Activated CD4-positive, alpha-beta T cell treated with anti-CD3 and anti-CD28 coated beads, Interleukin-2, amount 10 ng/mL, durations not matched to agents 7 days and 5 days (primary cell): ENCODE results near the gene TPM1. TPM values are rescaled to one million over a fixed set of nuclear protein-coding genes. Genes with fewer than 3 reads are reported as not detected.
"Not testable (repeated sequence)": the region's sequence is repeated elsewhere in the genome, so short reads cannot be mapped to it uniquely, and the experiment has no call there.

Source experiments
- CTCF ChIA-PET: fragments of 350-600 bp; sonication (Branson Sonifier 250); formaldehyde crosslinking; loops from one replicate; lab custom pipeline; 2021; ENCODE audit warnings: antibody characterized with exemption; lab: Charles Lee
- POLR2A ChIA-PET: fragments of 350-600 bp; sonication (Branson Sonifier 250); formaldehyde crosslinking; loops from one replicate; lab custom pipeline; 2021; ENCODE audit warnings: antibody characterized with exemption; lab: Charles Lee
- DNase-seq: peaks from one replicate; pipeline ENCODE4 v3.0.0-alpha.2; 2020
- H3K27ac Mint-ChIP-seq: one replicate; pipeline ENCODE4 v1.8.0; 2021; ENCODE audit warnings: mild to moderate bottlenecking, moderate library complexity, mixed read lengths
- H3K27me3 Mint-ChIP-seq: one replicate; pipeline ENCODE4 v1.8.0; 2021; ENCODE audit warnings: mixed read lengths
- H3K36me3 Mint-ChIP-seq: one replicate; pipeline ENCODE4 v1.8.0; 2021; ENCODE audit warnings: low read depth, mixed read lengths
- H3K4me1 Mint-ChIP-seq: one replicate; pipeline ENCODE4 v1.8.0; 2021; ENCODE audit warnings: mixed read lengths
- H3K4me3 Mint-ChIP-seq: one replicate; pipeline ENCODE4 v1.8.0; 2021; ENCODE audit warnings: mild to moderate bottlenecking, moderate library complexity, mixed read lengths
- H3K9me3 Mint-ChIP-seq: one replicate; pipeline ENCODE4 v1.8.0; 2021; ENCODE audit warnings: mixed read lengths
- total RNA-seq, 2 experiments: library from RNA; stranded (reverse); gene quantifications; one replicate each; pipeline ENCODE4 v1.2.3, GENCODE V29; 2021

The TPM1 gene
- total RNA-seq, 2 experiments from 2014 or later, result 4.0 to 4.5 TPM

DNA sequence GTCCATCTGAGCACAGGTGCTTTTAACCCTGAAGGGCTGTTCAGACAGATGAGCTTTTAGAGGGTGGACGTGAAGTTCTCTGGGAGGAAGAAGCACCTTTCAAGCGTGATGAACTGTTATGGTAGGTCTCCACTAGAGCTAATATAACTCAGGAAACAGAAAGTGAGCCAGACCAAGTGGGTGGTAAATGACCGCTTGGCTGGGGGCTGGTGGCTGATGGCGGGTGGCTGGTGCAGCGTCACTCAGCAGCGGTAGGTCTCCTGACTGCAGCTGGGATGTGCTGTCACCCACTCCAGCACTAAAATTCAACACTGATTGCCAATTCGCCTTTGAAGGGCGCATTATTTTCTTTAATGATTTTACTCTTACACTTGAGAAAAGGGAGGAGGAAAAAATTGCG is 47.9 kb downstream of the TPM1 start:
- ChIA-PET CTCF (no interaction called here), POLR2A (no interaction called here)
- no peak overlapping the region for H3K27ac Mint-ChIP-seq
- no peaks in the 10 kb centered on the region for H3K9me3 Mint-ChIP-seq
- no peak for DNase-seq
- no peaks in the 10 kb centered on the region for H3K36me3 Mint-ChIP-seq
- H3K4me3 Mint-ChIP-seq, result no peak overlapping the region
- no peaks in the 10 kb centered on the region for H3K4me1 Mint-ChIP-seq
- peaks cover 2% of the 10 kb centered on the region for H3K27me3 Mint-ChIP-seq

- H3K36me3 Mint-ChIP-seq, result no peaks in the 10 kb centered on the region
- H3K4me3 Mint-ChIP-seq, result no peak overlapping the region
- no peaks in the 10 kb centered on the region for H3K9me3 Mint-ChIP-seq
- ChIA-PET CTCF (interaction anchor here (1.3 kb wide), 1 partner anchor 10 kb away, joined by 3 read pairs; no protein-coding TSS in a partner anchor), POLR2A (no interaction called here)
- no peak for DNase-seq
- H3K27ac Mint-ChIP-seq, result no peak overlapping the region
- no peaks in the 10 kb centered on the region for H3K4me1 Mint-ChIP-seq
- H3K27me3 Mint-ChIP-seq, result peaks cover 2% of the 10 kb centered on the region
These were observed 48.3 kb downstream of the TPM1 start for GRCh38 chr15:63090887-63091286.

- Mint-ChIP-seq H3K4me1 (peaks cover under 1% of the 10 kb centered on the region), H3K36me3 (no peaks in the 10 kb centered on the region), H3K9me3 (no peaks in the 10 kb centered on the region), H3K4me3 (no peak overlapping the region), H3K27me3 (peaks cover 2% of the 10 kb centered on the region), H3K27ac (no peak overlapping the region)
- DNase-seq, result no peak
- ChIA-PET CTCF (interaction anchor here (0.9 to 1.7 kb wide), 3 partner anchors 11 to 272 kb away, joined by 3 to 6 read pairs (median 3); no protein-coding TSS in a partner anchor), POLR2A (no interaction called here)
These were observed 49.3 kb downstream of the TPM1 start for GRCh38 chr15:63091679-63092446.

- POLR2A ChIA-PET, result no interaction called here
- Mint-ChIP-seq H3K4me3 (no peak overlapping the region), H3K4me1 (peaks cover 5% of the 10 kb centered on the region), H3K27me3 (peaks cover 2% of the 10 kb centered on the region), H3K27ac (no peak overlapping the region), H3K36me3 (no peaks in the 10 kb centered on the region), H3K9me3 (no peaks in the 10 kb centered on the region)
- CTCF ChIA-PET, result interaction anchor here (0.8 to 1.7 kb wide), 5 partner anchors 9 to 48 kb away, joined by 3 to 16 read pairs (median 3); no protein-coding TSS in a partner anchor
- DNase-seq, result peak; percentile 78
These were observed 51.1 kb downstream of the TPM1 start for GRCh38 chr15:63093486-63094205.

- CTCF ChIA-PET, result interaction anchor here (0.8 to 1.7 kb wide), 5 partner anchors 10 to 49 kb away, joined by 3 to 16 read pairs (median 3); no protein-coding TSS in a partner anchor
- peaks cover 2% of the 10 kb centered on the region for H3K27me3 Mint-ChIP-seq
- H3K27ac Mint-ChIP-seq, result no peak overlapping the region
- no peak for DNase-seq
- no peak overlapping the region for H3K4me3 Mint-ChIP-seq
- POLR2A ChIA-PET, result no interaction called here
- H3K4me1 Mint-ChIP-seq, result peaks cover 5% of the 10 kb centered on the region
- no peaks in the 10 kb centered on the region for H3K36me3 Mint-ChIP-seq
- no peaks in the 10 kb centered on the region for H3K9me3 Mint-ChIP-seq
These were observed 52.0 kb downstream of the TPM1 start for GRCh38 chr15:63094495-63094931.

- H3K27ac Mint-ChIP-seq, result no peak overlapping the region
- H3K4me3 Mint-ChIP-seq, result no peak overlapping the region
- no peak for DNase-seq
- H3K27me3 Mint-ChIP-seq, result peaks cover 2% of the 10 kb centered on the region
- ChIA-PET CTCF (interaction anchor here (1.0 kb wide), 1 partner anchor 48 kb away, joined by 3 read pairs; no protein-coding TSS in a partner anchor), POLR2A (no interaction called here)
- peaks cover 5% of the 10 kb centered on the region for H3K4me1 Mint-ChIP-seq
- no peaks in the 10 kb centered on the region for H3K9me3 Mint-ChIP-seq
- no peaks in the 10 kb centered on the region for H3K36me3 Mint-ChIP-seq
These were observed 53.6 kb downstream of the TPM1 start for GRCh38 chr15:63096178-63096577.

DNA sequence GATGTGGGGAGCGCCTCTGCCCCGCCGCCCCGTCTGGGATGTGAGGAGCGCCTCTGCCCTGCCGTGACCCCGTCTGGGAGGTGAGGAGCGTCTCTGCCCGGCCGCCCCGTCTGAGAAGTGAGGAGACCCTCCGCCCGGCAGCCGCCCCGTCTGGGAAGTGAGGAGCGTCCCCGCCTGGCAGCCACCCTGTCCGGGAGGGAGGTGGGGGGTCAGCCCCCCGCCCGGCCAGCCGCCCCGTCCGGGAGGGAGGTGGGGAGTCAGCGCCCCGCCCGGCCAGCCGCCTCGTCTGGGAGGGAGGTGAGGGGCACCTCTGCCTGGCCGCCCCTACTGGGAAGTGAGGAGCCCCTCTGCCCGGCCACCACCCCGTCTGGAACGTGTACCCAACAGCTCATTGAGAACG is 56.4 kb downstream of the TPM1 start:
- H3K4me3 Mint-ChIP-seq, DNase-seq, H3K9me3 Mint-ChIP-seq, H3K27me3 Mint-ChIP-seq, H3K27ac Mint-ChIP-seq, CTCF ChIA-PET, H3K36me3 Mint-ChIP-seq, H3K4me1 Mint-ChIP-seq, POLR2A ChIA-PET: not testable (repeated sequence)

GRCh38 chr15:63099581-63099980 is 57.0 kb downstream of the TPM1 start:
- H3K9me3 Mint-ChIP-seq, H3K4me3 Mint-ChIP-seq, H3K4me1 Mint-ChIP-seq, H3K27ac Mint-ChIP-seq, POLR2A ChIA-PET, DNase-seq, H3K27me3 Mint-ChIP-seq, H3K36me3 Mint-ChIP-seq: not testable (repeated sequence)
- CTCF ChIA-PET, result interaction anchor here (0.6 kb wide), 1 partner anchor 42 kb away, joined by 4 read pairs; no protein-coding TSS in a partner anchor

DNA sequence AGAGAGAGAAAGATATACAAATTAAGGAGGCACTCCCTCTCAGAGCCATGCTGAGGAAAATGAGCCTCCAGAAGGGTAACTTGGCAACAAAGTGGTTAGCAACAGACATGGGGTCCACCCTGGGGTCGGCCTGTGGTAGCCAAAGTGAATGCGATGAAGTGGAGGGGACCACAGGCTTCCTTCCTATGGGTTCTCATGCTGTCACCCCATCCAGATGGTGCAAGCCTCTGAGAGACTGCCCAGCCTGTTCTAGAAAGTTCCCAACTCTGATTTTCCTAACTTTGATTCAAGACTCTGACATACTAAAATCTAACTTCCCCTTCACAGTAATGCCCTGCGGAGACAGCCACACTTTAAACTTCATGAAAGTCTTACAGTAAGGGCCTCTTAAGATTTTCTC is 60.9 kb downstream of the TPM1 start:
- no peak for DNase-seq
- ChIA-PET POLR2A (no interaction called here), CTCF (no interaction called here)
- H3K9me3 Mint-ChIP-seq, result no peaks in the 10 kb centered on the region
- H3K36me3 Mint-ChIP-seq, result no peaks in the 10 kb centered on the region
- peaks cover 5% of the 10 kb centered on the region for H3K27me3 Mint-ChIP-seq
- H3K4me1 Mint-ChIP-seq, result no peaks in the 10 kb centered on the region
- no peak overlapping the region for H3K4me3 Mint-ChIP-seq
- H3K27ac Mint-ChIP-seq, result no peak overlapping the region

DNA sequence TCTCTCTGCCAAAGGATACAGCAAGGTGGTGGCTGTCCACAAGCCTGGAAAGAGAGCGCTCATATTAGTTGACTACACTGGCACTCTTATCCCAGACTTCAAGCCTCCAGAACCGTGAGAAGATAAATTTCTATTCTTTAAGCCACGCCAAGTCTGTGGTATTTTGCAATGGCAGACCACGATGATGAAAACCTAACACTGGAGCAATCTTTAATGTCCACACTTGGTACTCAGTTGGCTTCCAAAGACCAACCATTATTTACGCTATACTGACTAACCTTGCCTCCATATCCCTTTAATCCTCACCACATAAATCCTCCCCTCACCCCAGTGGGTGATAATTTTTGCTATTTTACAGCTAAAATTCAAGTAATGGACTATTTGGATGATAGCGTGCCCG is 62.2 kb downstream of the TPM1 start:
- no peak overlapping the region for H3K27ac Mint-ChIP-seq
- no peaks in the 10 kb centered on the region for H3K9me3 Mint-ChIP-seq
- ChIA-PET CTCF (no interaction called here), POLR2A (no interaction called here)
- no peak overlapping the region for H3K4me3 Mint-ChIP-seq
- no peak for DNase-seq
- no peaks in the 10 kb centered on the region for H3K4me1 Mint-ChIP-seq
- H3K27me3 Mint-ChIP-seq, result peaks cover 5% of the 10 kb centered on the region
- no peaks in the 10 kb centered on the region for H3K36me3 Mint-ChIP-seq

DNA sequence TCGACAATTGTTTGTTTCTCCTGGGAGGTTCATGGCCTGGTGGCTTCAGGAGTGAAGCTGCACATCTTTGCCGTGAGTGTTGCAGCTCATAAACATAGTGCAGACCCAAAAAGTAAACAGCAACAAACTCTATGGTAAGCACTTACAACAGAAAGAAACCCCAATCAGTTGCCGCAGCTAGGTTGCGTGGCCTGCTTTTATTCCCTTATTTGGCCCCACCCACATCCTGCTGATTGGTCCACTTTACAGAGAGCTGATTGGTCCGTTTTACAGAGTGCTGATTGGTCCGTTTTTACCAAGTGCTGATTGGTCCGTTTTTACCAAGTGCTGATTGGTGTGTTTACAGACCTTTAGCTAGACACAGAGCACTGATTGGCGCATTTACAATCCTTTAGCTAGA is 62.8 kb downstream of the TPM1 start:
- H3K27me3 Mint-ChIP-seq, H3K4me3 Mint-ChIP-seq, H3K27ac Mint-ChIP-seq, H3K4me1 Mint-ChIP-seq, H3K9me3 Mint-ChIP-seq, POLR2A ChIA-PET, DNase-seq, H3K36me3 Mint-ChIP-seq: not testable (repeated sequence)
- CTCF ChIA-PET, result interaction anchor here (0.6 kb wide), 1 partner anchor 57 kb away, joined by 3 read pairs; no protein-coding TSS in a partner anchor

DNA sequence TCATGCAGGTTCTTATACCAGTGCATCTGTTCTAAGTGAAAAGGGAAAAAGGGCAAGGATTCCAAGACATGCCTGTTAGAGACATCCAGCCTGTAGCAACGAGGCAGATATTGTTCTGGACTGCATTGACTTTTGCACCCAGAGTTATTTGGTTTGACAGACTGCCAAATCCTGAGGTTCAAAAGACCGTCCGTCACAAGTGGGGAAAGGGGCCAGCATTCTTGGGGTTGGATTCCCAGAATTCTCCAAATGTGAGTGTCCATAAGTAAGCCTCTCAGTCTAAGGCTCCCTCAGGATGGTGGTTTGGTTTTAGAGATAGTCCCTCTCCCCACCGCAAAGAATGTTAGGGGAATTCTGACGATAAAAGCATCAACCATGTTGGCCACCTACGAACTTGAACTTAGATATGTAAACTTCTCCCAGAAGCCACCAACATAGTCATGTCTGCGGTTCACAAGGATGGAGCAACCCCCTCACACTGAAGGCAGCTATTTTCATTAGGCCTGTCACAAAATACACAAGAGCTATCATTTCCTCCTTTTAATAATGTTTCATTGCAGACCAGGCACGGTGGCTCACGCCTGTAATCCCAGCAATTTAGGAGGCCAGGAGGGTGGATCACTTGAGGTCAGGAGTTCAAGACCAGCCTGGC is 65.5 kb downstream of the TPM1 start:
- Mint-ChIP-seq H3K36me3 (no peaks in the 10 kb centered on the region), H3K4me1 (no peaks in the 10 kb centered on the region), H3K27me3 (peaks cover 5% of the 10 kb centered on the region), H3K4me3 (no peak overlapping the region), H3K9me3 (no peaks in the 10 kb centered on the region), H3K27ac (no peak overlapping the region)
- no peak for DNase-seq
- ChIA-PET POLR2A (no interaction called here), CTCF (interaction anchor here (0.6 to 1.2 kb wide), 2 partner anchors 7 to 60 kb away, joined by 3 to 4 read pairs; no protein-coding TSS in a partner anchor)
